Hypothalamus (tissue), 51 donors: ENCODE data around the gene NEK9.

Source experiments
- DNase-seq, 51 donors: peaks; one replicate each; lab custom pipeline; 2025; lab: John Stamatoyannopoulos, UW

Gene NEK9

GRCh38 chr14:75044322-75044721 lies 82.5 kb downstream of the NEK9 start:
- no peak for DNase-seq

- DNase-seq, result no peak
Measured at GRCh38 chr14:75042035-75042434, 84.8 kb downstream of the NEK9 start.

GRCh38 chr14:75041613-75042012 lies 85.2 kb downstream of the NEK9 start:
- DNase-seq, result no peak

- DNase-seq, result no peak
Measured at GRCh38 chr14:75040959-75041358, 85.9 kb downstream of the NEK9 start.

- no peak for DNase-seq
Measured at GRCh38 chr14:75040507-75040906, 86.3 kb downstream of the NEK9 start.

GRCh38 chr14:75032939-75033338 lies 93.9 kb downstream of the NEK9 start:
- DNase-seq, result no peak

GRCh38 chr14:75030147-75030546 lies 96.7 kb downstream of the NEK9 start:
- no peak for DNase-seq
